HCT116 (cell line): ENCODE measurements around the gene PPWD1. TPM values are rescaled to one million over a fixed set of nuclear protein-coding genes. Genes with fewer than 3 reads are reported as not detected.

Experiments used
- ATAC-seq: fragments of 200-7000 bp; cut with Tn5 transposase; 2 replicates; pipeline ENCODE4 v1.9.1; 2020; ENCODE audit warnings: mild to moderate bottlenecking, moderate library complexity
- BruUV-seq: library from RNA; stranded (reverse); fragments of 400-500 nt; replicated peaks from 2 replicates; lab custom pipeline; 2021; lab: Mats Ljungman, UMichigan
- CTCF ChIA-PET: fragments of 300-600 bp; sonication (Branson Sonifier 250); formaldehyde crosslinking; loops from one replicate; lab custom pipeline; 2021; ENCODE audit warnings: antibody characterized with exemption; lab: Charles Lee
- POLR2A ChIA-PET: fragments of 300-600, 350-600 bp; sonication (Branson Sonifier 250); formaldehyde crosslinking; loops from one replicate; lab custom pipeline; 2021; ENCODE audit warnings: antibody characterized with exemption; lab: Charles Lee
- RAD21 ChIA-PET, 2 experiments: fragments of 300-600 bp; sonication (Branson Sonifier 250); formaldehyde crosslinking; loops; one replicate each; lab custom pipeline; 2023; ENCODE audit warnings: low total read pairs in 2 of 2; ENCODE audit not compliant: uncharacterized antibody in 2 of 2, unreplicated experiment in 2 of 2, low non-redundant PET in 1 of 2; lab: Charles Lee
- DNase-seq: peaks from one replicate; pipeline ENCODE4 v3.0.0-alpha.2; 2010; ENCODE audit warnings: low read depth, low spot score
- H2AFZ ChIP-seq: fragments of 200-600 bp; shearing (Covaris generic), sonication (generic); 2 replicates; pipeline ENCODE4 v1.6.1; 2017; ENCODE audit warnings: low read depth, mixed run types, mixed read lengths, antibody characterized with exemption, low read length; ENCODE audit not compliant: poor library complexity, severe bottlenecking
- H3K27ac ChIP-seq: 2 replicates; pipeline ENCODE4 v1.5.1; 2012; ENCODE audit warnings: low read depth, low read length
- H3K27me3 ChIP-seq: fragments of 200-600 bp; sonication (generic); 2 replicates; pipeline ENCODE4 v1.6.1; 2016; ENCODE audit warnings: mixed run types, low read length, mixed read lengths; ENCODE audit not compliant: insufficient read depth
- H3K36me3 ChIP-seq, 2 experiments: fragments of 200-500 bp in 1 of 2; fragments of 200-600 bp in 1 of 2; sonication (Bioruptor generic) in 1 of 2; sonication (generic) in 1 of 2; 2 replicates each; pipeline versions ENCODE4 v1.5.1 to v1.6.1; 2014 to 2016; ENCODE audit warnings: low read length in 2 of 2, inconsistent platforms in 1 of 2, mixed read lengths in 1 of 2, mixed run types in 1 of 2; ENCODE audit not compliant: insufficient read depth in 2 of 2, control insufficient read depth in 1 of 2
- H3K4me1 ChIP-seq, 2 experiments: fragments of 200-600 bp in 1 of 2; sonication (generic) in 1 of 2; 2 replicates each; pipeline versions ENCODE4 v1.5.1 to v1.6.1; 2012 to 2017; ENCODE audit warnings: low read length in 2 of 2, inconsistent platforms in 1 of 2, mild to moderate bottlenecking in 1 of 2, mixed read lengths in 1 of 2, mixed run types in 1 of 2, moderate library complexity in 1 of 2; ENCODE audit not compliant: insufficient read depth in 2 of 2, control insufficient read depth in 1 of 2
- H3K4me2 ChIP-seq: fragments of 200-600 bp; sonication (generic); 2 replicates; pipeline ENCODE4 v1.6.1; 2017; ENCODE audit warnings: mixed run types, low read length, mixed read lengths
- H3K4me3 ChIP-seq, 2 experiments: fragments of 200-600 bp in 1 of 2; sonication (generic) in 1 of 2; replicated peaks in 1 of 2; 2 replicates each; pipeline ENCODE4 v1.5.1; 2011 to 2016; ENCODE audit warnings: low read length in 2 of 2, control low read depth in 1 of 2, low read depth in 1 of 2, mild to moderate bottlenecking in 1 of 2, mixed read lengths in 1 of 2, mixed run types in 1 of 2
- H3K79me2 ChIP-seq: fragments of 200-600 bp; sonication (generic); 2 replicates; pipeline ENCODE4 v1.6.1; 2017; ENCODE audit warnings: mild to moderate bottlenecking, mixed run types, low read length, moderate library complexity, mixed read lengths; ENCODE audit not compliant: insufficient read depth
- H3K9ac ChIP-seq: fragments of 200-600 bp; sonication (generic); 2 replicates; pipeline ENCODE4 v1.6.1; 2016; ENCODE audit warnings: low read length, mixed read lengths
- H3K9me2 ChIP-seq: fragments of 200-600 bp; sonication (generic), shearing (Covaris generic); 2 replicates; pipeline ENCODE4 v1.6.1; 2017; ENCODE audit warnings: mixed run types, mild to moderate bottlenecking, moderate library complexity; ENCODE audit not compliant: insufficient read depth
- H3K9me3 ChIP-seq, 2 experiments: fragments of 200-500 bp in 1 of 2; fragments of 200-600 bp in 1 of 2; sonication (Bioruptor generic) in 1 of 2; sonication (generic) in 1 of 2; 2 replicates each; pipeline ENCODE4 v1.6.1; 2014 to 2017; ENCODE audit warnings: low read length in 2 of 2, mixed read lengths in 2 of 2, inconsistent platforms in 1 of 2, low read depth in 1 of 2, mild to moderate bottlenecking in 1 of 2, mixed run types in 1 of 2, moderate library complexity in 1 of 2; ENCODE audit not compliant: control insufficient read depth in 1 of 2, insufficient read depth in 1 of 2
- H4K20me1 ChIP-seq: fragments of 200-600 bp; sonication (generic), shearing (Covaris generic); 2 replicates; pipeline ENCODE4 v1.6.1; 2017; ENCODE audit warnings: mixed run types, mild to moderate bottlenecking, moderate library complexity; ENCODE audit not compliant: insufficient read depth
- EGR1 ChIP-seq: IDR thresholded peaks from 2 replicates; pipeline ENCODE4 v1.6.1; 2012; ENCODE audit warnings: low read depth
- EZH2 ChIP-seq: fragments of 200-600 bp; sonication (generic); IDR thresholded peaks from 2 replicates; pipeline ENCODE4 v1.6.1; 2017; ENCODE audit warnings: antibody characterized with exemption, mixed run types
- EZH2phosphoT487 ChIP-seq: fragments of 200-600 bp; IDR thresholded peaks from 2 replicates; pipeline ENCODE4 v1.6.1; 2018; ENCODE audit warnings: antibody characterized with exemption, borderline replicate concordance
- FOSL1 ChIP-seq: IDR thresholded peaks from 2 replicates; pipeline ENCODE4 v1.6.1; 2012; ENCODE audit warnings: low read depth
- JUND ChIP-seq: IDR thresholded peaks from 2 replicates; pipeline ENCODE4 v1.6.1; 2012
- POLR2A ChIP-seq: IDR thresholded peaks from 2 replicates; pipeline ENCODE4 v1.7.0; 2011; ENCODE audit warnings: borderline replicate concordance; ENCODE audit not compliant: insufficient read depth, insufficient read length; ENCODE audit errors: extremely low read depth
- POLR2AphosphoS5 ChIP-seq: IDR thresholded peaks from 2 replicates; pipeline ENCODE4 v1.6.1; 2011; ENCODE audit warnings: mild to moderate bottlenecking, low read depth, low read length, moderate library complexity
- RAD21 ChIP-seq: IDR thresholded peaks from 2 replicates; pipeline ENCODE4 v1.6.1; 2012; ENCODE audit warnings: low read depth, mild to moderate bottlenecking
- SIN3A ChIP-seq: IDR thresholded peaks from 2 replicates; pipeline ENCODE4 v1.6.1; 2012; ENCODE audit warnings: low read depth
- SP1 ChIP-seq: IDR thresholded peaks from 2 replicates; pipeline ENCODE4 v1.6.1; 2012; ENCODE audit warnings: low read depth
- SRF ChIP-seq: IDR thresholded peaks from 2 replicates; pipeline ENCODE4 v1.6.1; 2012; ENCODE audit warnings: low read depth
- TCF7L2 ChIP-seq: IDR thresholded peaks from 2 replicates; pipeline ENCODE4 v1.7.0; 2011; ENCODE audit warnings: borderline replicate concordance, inconsistent platforms; ENCODE audit not compliant: insufficient read depth, insufficient read length; ENCODE audit errors: extremely low read depth
- ZNF274 ChIP-seq: fragments of 200-500 bp; sonication (Bioruptor generic); IDR thresholded peaks from 2 replicates; pipeline ENCODE4 v1.6.1; 2014; ENCODE audit warnings: mild to moderate bottlenecking, low read depth, low read length, inconsistent platforms
- intact Hi-C: fragments of 100-400 bp; cut with micrococcal nuclease; formaldehyde crosslinking; loops from 2 replicates; pipeline ENCODE4 v1.10.0; 2022
- total RNA-seq: library from RNA; stranded (reverse); gene quantifications from one replicate; pipeline ENCODE4 v1.2.1, GENCODE V29; 2021; ENCODE audit not compliant: unreplicated experiment
- TF ChIP-seq, protein P1 (sequence below), 3 experiments: fragments of 200-600 bp in 1 of 3; sonication (generic) in 1 of 3; IDR thresholded peaks in 2 of 3; conservative IDR thresholded peaks in 1 of 3; 2 replicates each; pipeline ENCODE4 v1.5.1; 2012 to 2017; ENCODE audit warnings: low read depth in 2 of 3, low read length in 2 of 3, antibody characterized with exemption in 1 of 3, borderline replicate concordance in 1 of 3, control low read depth in 1 of 3, mild to moderate bottlenecking in 1 of 3, mixed read lengths in 1 of 3, mixed run types in 1 of 3, moderate library complexity in 1 of 3; ENCODE audit not compliant: insufficient read depth in 1 of 3
- TF ChIP-seq, protein P2 (sequence below): IDR thresholded peaks from 2 replicates; pipeline ENCODE4 v1.6.1; 2011; ENCODE audit warnings: mild to moderate bottlenecking, low read length, moderate library complexity; ENCODE audit not compliant: insufficient replicate concordance; ENCODE audit errors: extremely low read depth
- TF ChIP-seq, protein P3 (sequence below): IDR thresholded peaks from 2 replicates; pipeline ENCODE4 v1.6.1; 2012; ENCODE audit warnings: low read depth
- TF ChIP-seq, protein P4 (sequence below): IDR thresholded peaks from 2 replicates; pipeline ENCODE4 v1.6.1; 2012
- TF ChIP-seq, protein P5 (sequence below): IDR thresholded peaks from 2 replicates; pipeline ENCODE4 v1.6.1; 2012

The PPWD1 gene
- total RNA-seq, 1 experiment from 2014 or later, result 25.5 TPM

DNA sequence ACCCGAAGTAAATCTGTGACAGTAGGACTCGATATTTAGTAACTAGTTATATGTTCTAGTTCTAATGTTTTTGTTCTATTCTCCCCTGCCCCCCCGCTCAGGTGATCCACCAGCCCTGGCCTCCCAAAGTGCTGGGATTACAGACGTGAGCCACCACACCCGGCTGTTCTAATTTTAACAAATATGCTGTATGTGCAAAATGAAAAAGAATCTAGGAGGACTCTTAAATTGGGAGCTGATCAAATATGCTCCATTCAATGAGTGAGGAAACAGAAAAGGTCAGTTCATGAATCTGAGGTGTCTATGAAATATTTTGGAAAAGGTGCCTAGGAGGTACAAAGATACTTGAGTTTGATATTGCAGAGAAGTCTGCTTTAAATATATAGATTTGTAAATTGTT lies 17.0 kb upstream of the PPWD1 start:
- intact Hi-C loops, result no loop called here
- no peaks in the 10 kb centered on the region for H4K20me1 ChIP-seq
- H3K9me3 ChIP-seq, result no peaks in the 10 kb centered on the region
- ATAC-seq (no peak), DNase-seq (no peak)
- RAD21 ChIA-PET, result no interaction called here
- CTCF ChIA-PET, result no interaction called here
- H3K4me1 ChIP-seq, result no peaks in the 10 kb centered on the region
- no peak overlapping the region for H3K4me3 ChIP-seq
- no peak overlapping the region for H2AFZ ChIP-seq
- H3K27me3 ChIP-seq, result no peaks in the 10 kb centered on the region
- H3K9ac ChIP-seq, result no peak overlapping the region
- no TSS peak for BruUV-seq
- H3K27ac ChIP-seq, result no peak overlapping the region
- H3K4me2 ChIP-seq, result no peak overlapping the region
- POLR2A ChIA-PET, result no interaction called here
- H3K79me2 ChIP-seq, result no peaks in the 10 kb centered on the region
- H3K9me2 ChIP-seq, result no peaks in the 10 kb centered on the region
- TF ChIP-seq, protein P1, sequence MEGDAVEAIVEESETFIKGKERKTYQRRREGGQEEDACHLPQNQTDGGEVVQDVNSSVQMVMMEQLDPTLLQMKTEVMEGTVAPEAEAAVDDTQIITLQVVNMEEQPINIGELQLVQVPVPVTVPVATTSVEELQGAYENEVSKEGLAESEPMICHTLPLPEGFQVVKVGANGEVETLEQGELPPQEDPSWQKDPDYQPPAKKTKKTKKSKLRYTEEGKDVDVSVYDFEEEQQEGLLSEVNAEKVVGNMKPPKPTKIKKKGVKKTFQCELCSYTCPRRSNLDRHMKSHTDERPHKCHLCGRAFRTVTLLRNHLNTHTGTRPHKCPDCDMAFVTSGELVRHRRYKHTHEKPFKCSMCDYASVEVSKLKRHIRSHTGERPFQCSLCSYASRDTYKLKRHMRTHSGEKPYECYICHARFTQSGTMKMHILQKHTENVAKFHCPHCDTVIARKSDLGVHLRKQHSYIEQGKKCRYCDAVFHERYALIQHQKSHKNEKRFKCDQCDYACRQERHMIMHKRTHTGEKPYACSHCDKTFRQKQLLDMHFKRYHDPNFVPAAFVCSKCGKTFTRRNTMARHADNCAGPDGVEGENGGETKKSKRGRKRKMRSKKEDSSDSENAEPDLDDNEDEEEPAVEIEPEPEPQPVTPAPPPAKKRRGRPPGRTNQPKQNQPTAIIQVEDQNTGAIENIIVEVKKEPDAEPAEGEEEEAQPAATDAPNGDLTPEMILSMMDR (IDR thresholded peaks at IDR 0.05 in 2 of 3, conservative IDR thresholded peaks at IDR 0.05 in 1 of 3; ENCODE audit: borderline replicate concordance in 1 of 3, insufficient read depth in 1 of 3, low read depth in 2 of 3, low read length in 2 of 3), result no peak
- TF ChIP-seq SIN3A, result no peak
- TF ChIP-seq, protein P2, sequence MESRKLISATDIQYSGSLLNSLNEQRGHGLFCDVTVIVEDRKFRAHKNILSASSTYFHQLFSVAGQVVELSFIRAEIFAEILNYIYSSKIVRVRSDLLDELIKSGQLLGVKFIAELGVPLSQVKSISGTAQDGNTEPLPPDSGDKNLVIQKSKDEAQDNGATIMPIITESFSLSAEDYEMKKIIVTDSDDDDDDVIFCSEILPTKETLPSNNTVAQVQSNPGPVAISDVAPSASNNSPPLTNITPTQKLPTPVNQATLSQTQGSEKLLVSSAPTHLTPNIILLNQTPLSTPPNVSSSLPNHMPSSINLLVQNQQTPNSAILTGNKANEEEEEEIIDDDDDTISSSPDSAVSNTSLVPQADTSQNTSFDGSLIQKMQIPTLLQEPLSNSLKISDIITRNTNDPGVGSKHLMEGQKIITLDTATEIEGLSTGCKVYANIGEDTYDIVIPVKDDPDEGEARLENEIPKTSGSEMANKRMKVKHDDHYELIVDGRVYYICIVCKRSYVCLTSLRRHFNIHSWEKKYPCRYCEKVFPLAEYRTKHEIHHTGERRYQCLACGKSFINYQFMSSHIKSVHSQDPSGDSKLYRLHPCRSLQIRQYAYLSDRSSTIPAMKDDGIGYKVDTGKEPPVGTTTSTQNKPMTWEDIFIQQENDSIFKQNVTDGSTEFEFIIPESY, result no peak
- TF ChIP-seq EZH2, result no peak
- no peak for TF ChIP-seq JUND
- TF ChIP-seq TCF7L2, result no peak
- TF ChIP-seq POLR2A, result no peak
- no peak for TF ChIP-seq ZNF274
- TF ChIP-seq SRF, result no peak
- TF ChIP-seq FOSL1, result no peak
- TF ChIP-seq, protein P3, sequence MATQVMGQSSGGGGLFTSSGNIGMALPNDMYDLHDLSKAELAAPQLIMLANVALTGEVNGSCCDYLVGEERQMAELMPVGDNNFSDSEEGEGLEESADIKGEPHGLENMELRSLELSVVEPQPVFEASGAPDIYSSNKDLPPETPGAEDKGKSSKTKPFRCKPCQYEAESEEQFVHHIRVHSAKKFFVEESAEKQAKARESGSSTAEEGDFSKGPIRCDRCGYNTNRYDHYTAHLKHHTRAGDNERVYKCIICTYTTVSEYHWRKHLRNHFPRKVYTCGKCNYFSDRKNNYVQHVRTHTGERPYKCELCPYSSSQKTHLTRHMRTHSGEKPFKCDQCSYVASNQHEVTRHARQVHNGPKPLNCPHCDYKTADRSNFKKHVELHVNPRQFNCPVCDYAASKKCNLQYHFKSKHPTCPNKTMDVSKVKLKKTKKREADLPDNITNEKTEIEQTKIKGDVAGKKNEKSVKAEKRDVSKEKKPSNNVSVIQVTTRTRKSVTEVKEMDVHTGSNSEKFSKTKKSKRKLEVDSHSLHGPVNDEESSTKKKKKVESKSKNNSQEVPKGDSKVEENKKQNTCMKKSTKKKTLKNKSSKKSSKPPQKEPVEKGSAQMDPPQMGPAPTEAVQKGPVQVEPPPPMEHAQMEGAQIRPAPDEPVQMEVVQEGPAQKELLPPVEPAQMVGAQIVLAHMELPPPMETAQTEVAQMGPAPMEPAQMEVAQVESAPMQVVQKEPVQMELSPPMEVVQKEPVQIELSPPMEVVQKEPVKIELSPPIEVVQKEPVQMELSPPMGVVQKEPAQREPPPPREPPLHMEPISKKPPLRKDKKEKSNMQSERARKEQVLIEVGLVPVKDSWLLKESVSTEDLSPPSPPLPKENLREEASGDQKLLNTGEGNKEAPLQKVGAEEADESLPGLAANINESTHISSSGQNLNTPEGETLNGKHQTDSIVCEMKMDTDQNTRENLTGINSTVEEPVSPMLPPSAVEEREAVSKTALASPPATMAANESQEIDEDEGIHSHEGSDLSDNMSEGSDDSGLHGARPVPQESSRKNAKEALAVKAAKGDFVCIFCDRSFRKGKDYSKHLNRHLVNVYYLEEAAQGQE, result no peak
- TF ChIP-seq, protein P4, sequence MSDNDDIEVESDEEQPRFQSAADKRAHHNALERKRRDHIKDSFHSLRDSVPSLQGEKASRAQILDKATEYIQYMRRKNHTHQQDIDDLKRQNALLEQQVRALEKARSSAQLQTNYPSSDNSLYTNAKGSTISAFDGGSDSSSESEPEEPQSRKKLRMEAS, result no peak
- TF ChIP-seq RAD21, result no peak
- TF ChIP-seq EGR1, result no peak
- TF ChIP-seq, protein P5, sequence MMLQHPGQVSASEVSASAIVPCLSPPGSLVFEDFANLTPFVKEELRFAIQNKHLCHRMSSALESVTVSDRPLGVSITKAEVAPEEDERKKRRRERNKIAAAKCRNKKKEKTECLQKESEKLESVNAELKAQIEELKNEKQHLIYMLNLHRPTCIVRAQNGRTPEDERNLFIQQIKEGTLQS, result no peak
- TF ChIP-seq EZH2phosphoT487, result no peak
- TF ChIP-seq POLR2AphosphoS5, result no peak
- no peak for TF ChIP-seq SP1
- peaks cover 8 to 13% of the 10 kb centered on the region in 2 experiments; a peak in 2 of 4 replicates for H3K36me3 ChIP-seq
